Measurements from ENCODE around the gene VIPR2.
"Not testable (repeated sequence)": the region's sequence is repeated elsewhere in the genome, so short reads cannot be mapped to it uniquely, and the experiment has no call there.

Gene VIPR2

GRCh38 chr7:158982080-158982479, 162.6 kb downstream of the VIPR2 start:
- H3K27ac ChIP-seq (ENCODE audit: low read depth in 2 of 2, low read length in 2 of 2); H3K27me3 ChIP-seq (ENCODE audit: control insufficient read depth in 2 of 2, insufficient read depth in 2 of 2, low read length in 2 of 2); H3K36me3 ChIP-seq (ENCODE audit: control insufficient read depth in 2 of 2, insufficient read depth in 2 of 2, low read length in 2 of 2); H3K9ac ChIP-seq (ENCODE audit: low read depth in 1 of 2, low read length in 2 of 2); H3K4me1 ChIP-seq (ENCODE audit: control insufficient read depth in 2 of 2, insufficient read depth in 2 of 2, low read length in 2 of 2); H3K4me3 ChIP-seq (ENCODE audit: low read length in 2 of 2): not testable (repeated sequence)
- H3K9me3 ChIP-seq (ENCODE audit: control insufficient read depth in 2 of 2, low read length in 2 of 2) = peaks cover 0 to 14% of the 10 kb centered on the region in 2 donors

GRCh38 chr7:158979635-158980351, 164.9 kb downstream of the VIPR2 start:
- peaks cover 6 to 12% of the 10 kb centered on the region in 2 donors for H3K4me1 ChIP-seq (ENCODE audit: control insufficient read depth in 2 of 2, insufficient read depth in 2 of 2, low read length in 2 of 2)
- no peaks in the 10 kb centered on the region for H3K36me3 ChIP-seq (ENCODE audit: control insufficient read depth in 2 of 2, insufficient read depth in 2 of 2, low read length in 2 of 2)
- H3K9me3 ChIP-seq (ENCODE audit: control insufficient read depth in 2 of 2, low read length in 2 of 2) = peaks cover 0 to 14% of the 10 kb centered on the region in 2 donors
- H3K27me3 ChIP-seq (ENCODE audit: control insufficient read depth in 2 of 2, insufficient read depth in 2 of 2, low read length in 2 of 2) = no peaks in the 10 kb centered on the region
- no peak overlapping the region for H3K9ac ChIP-seq (ENCODE audit: low read depth in 1 of 2, low read length in 2 of 2)
- H3K4me3 ChIP-seq (ENCODE audit: low read length in 2 of 2) = no peak overlapping the region
- H3K27ac ChIP-seq (ENCODE audit: low read depth in 2 of 2, low read length in 2 of 2) = peak overlapping the region in 1 of 2 donors; percentile 38

DNA sequence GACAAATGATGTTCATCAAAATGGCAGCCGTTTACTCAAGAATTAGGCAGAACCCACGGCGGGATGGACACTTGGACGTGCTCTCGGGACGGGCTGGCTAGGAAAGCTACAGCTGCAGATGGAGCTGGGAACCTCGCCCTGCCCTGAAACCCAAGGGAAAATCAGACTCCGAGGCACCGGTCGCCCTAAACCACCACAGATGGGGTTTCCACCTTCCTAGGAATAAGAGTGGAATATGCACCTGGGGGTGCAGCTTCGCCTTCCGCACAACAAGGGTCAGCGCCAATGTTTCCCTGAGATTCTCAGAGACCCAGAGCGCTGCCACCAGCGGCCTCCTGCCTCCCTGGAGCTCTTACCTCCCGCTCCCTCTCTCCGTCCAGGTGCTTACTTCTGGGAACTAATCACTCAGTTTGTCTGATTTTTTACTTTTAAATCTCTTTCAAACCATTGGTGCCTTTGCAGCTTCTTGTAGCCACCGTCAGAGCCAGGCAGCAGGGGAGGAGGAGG, 165.6 kb downstream of the VIPR2 start:
- H3K27me3 ChIP-seq (ENCODE audit: control insufficient read depth in 2 of 2, insufficient read depth in 2 of 2, low read length in 2 of 2) = no peaks in the 10 kb centered on the region
- peaks cover 0 to 14% of the 10 kb centered on the region in 2 donors for H3K9me3 ChIP-seq (ENCODE audit: control insufficient read depth in 2 of 2, low read length in 2 of 2)
- H3K36me3 ChIP-seq (ENCODE audit: control insufficient read depth in 2 of 2, insufficient read depth in 2 of 2, low read length in 2 of 2) = no peaks in the 10 kb centered on the region
- H3K4me3 ChIP-seq (ENCODE audit: low read length in 2 of 2) = no peak overlapping the region
- H3K4me1 ChIP-seq (ENCODE audit: control insufficient read depth in 2 of 2, insufficient read depth in 2 of 2, low read length in 2 of 2) = peaks cover 6 to 12% of the 10 kb centered on the region in 2 donors
- H3K27ac ChIP-seq (ENCODE audit: low read depth in 2 of 2, low read length in 2 of 2) = peak overlapping the region in 1 of 2 donors; percentile 38
- H3K9ac ChIP-seq (ENCODE audit: low read depth in 1 of 2, low read length in 2 of 2) = no peak overlapping the region
